Pancreas (tissue), 10 donors: ENCODE measurements around the gene RNASEL. TPM values are rescaled to one million over a fixed set of nuclear protein-coding genes. Genes with fewer than 3 reads are reported as not detected.

Experiments used
- ATAC-seq, 4 donors: fragments of 200-7000 bp; cut with Tn5 transposase; one replicate each; pipeline versions ENCODE4 v1.8.0 to v1.9.1; 2020; ENCODE audit warnings: mild to moderate bottlenecking in 4 of 4, moderate library complexity in 4 of 4
- DNase-seq, 6 donors: peaks; one replicate each; pipeline ENCODE4 v3.0.0-alpha.2; 2020
- FAIRE-seq: peaks from 2 replicates; lab custom pipeline; 2012; peaks lifted over from hg19 to GRCh38; lab: Jason Lieb, UNC
- H3K27ac ChIP-seq, 4 donors: fragments of 200-600 bp; sonication (generic); 1 replicate in 3 of 4; 2 replicates in 1 of 4; pipeline versions ENCODE4 v1.5.0 to v1.8.0; 2020
- H3K27me3 ChIP-seq, 4 donors: fragments of 200-600 bp; one replicate each; pipeline ENCODE4 v1.8.0; 2021
- H3K36me3 ChIP-seq, 3 donors: fragments of 200-600 bp; sonication (generic) in 1 of 3; one replicate each; pipeline versions ENCODE4 v1.5.0 to v1.8.0; 2020 to 2021
- H3K4me1 ChIP-seq, 3 donors: fragments of 200-600 bp; one replicate each; pipeline ENCODE4 v1.8.0; 2021
- H3K4me3 ChIP-seq, 4 donors: fragments of 200-600 bp; sonication (generic) in 2 of 4; one replicate each; pipeline versions ENCODE4 v1.5.0 to v1.8.0; 2020 to 2021
- H3K9me3 ChIP-seq, 4 donors: fragments of 200-600 bp; one replicate each; pipeline ENCODE4 v1.8.0; 2021
- CTCF ChIP-seq, 4 donors: fragments of 200-600 bp; sonication (generic) in 3 of 4; IDR thresholded peaks; one replicate each; pipeline versions ENCODE4 v1.5.0 to v1.8.0; 2021; ENCODE audit warnings: antibody characterized with exemption in 4 of 4
- WGBS, 2 donors: extraction: QIAGEN DNeasy Blood & Tissue Kit; methylation state at CpG; one replicate each; pipeline ENCODE4 v1.1.7; 2013; 5-methylcytosine and 5-hydroxymethylcytosine counted together
- intact Hi-C, 3 donors: fragments of 100-400 bp; cut with DNase I; formaldehyde crosslinking; loops; one replicate each; pipeline versions ENCODE4 v1.11.1 to v1.14.2; 2022
- polyA plus RNA-seq, 2 donors: library from polyadenylated mRNA; stranded (reverse); fragments of 200-250 nt; gene quantifications; one replicate each; pipeline ENCODE4 v1.2.3, GENCODE V29; 2013
- total RNA-seq, 6 donors: library from RNA; stranded (reverse); fragmentation: NEBNext Ultra II Directional in 4 of 6; extraction: Animal tissue kit (Norgen Biotek cat#: 25700) in 4 of 6; gene quantifications; one replicate each; pipeline versions ENCODE4 v1.2.1 to v1.2.4, GENCODE V29; 2021 to 2023
- donor health status: healthy with polysubstance abuse.
- donor health status: DM: no; HTN: no; CAD: no; lungs with moderate emphysema.
- donor health status: DM: no; HTN: no; CAD: no.
- donor health status: control.
- donor health status: control.
- donor health status: Bipolar disorder and iron deficiency.
- donor health status: DM: yes; HTN: yes; CAD: no.
- donor health status: DM: no; HTN: no; CAD: no.
- donor health status: DM: no; HTN: no; CAD: no.
- donor health status: DM: yes; HTN: yes; CAD: no.

Gene RNASEL
- total and polyA plus RNA-seq, 8 donors, result 1.1 to 7.0 (median 2.7) TPM

DNA sequence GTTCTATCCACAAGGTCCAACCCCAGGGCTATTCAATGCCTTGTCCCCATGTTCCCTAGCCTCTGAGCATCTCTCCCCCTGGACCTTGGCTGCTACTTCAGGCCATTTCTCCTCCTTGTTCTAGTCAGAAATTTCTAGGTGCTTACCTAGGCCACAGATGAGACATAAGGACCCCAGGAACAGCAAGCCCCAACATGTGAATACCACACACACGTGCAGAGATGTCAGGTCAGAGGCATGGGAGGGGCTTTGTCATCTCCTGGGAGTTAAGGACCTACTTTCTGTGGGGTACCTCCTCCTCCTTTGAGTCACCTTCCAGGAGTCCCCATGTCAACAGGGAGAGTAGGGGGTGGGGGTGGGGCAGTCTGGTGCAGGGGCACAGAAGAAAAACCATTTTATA lies 22.3 kb upstream of the RNASEL start:
- FAIRE-seq (no peak), ATAC-seq (no peak), DNase-seq (no peak)
- WGBS, 2 donors, result 46 to 64% methylated on average over 1 of the region's 1 CpG
- Histone ChIP-seq H3K36me3 (no peaks in the 10 kb centered on the region), H3K27me3 (peaks cover 0 to 13% (median 0%) of the 10 kb centered on the region in 4 donors), H3K4me3 (no peak overlapping the region), H3K27ac (no peak overlapping the region), H3K4me1 (peaks cover 3 to 5% (median 3%) of the 10 kb centered on the region in 3 donors), H3K9me3 (no peaks in the 10 kb centered on the region)
- no peak for TF ChIP-seq CTCF (IDR thresholded peaks at IDR 0.05)
- intact Hi-C loops, result no loop called here

- intact Hi-C loops, result no loop called here
- no peak for TF ChIP-seq CTCF (IDR thresholded peaks at IDR 0.05)
- Histone ChIP-seq H3K4me3 (no peak overlapping the region), H3K4me1 (peaks cover 0 to under 1% (median 0%) of the 10 kb centered on the region in 3 donors), H3K36me3 (no peaks in the 10 kb centered on the region), H3K27ac (no peak overlapping the region), H3K27me3 (peaks cover 0 to 13% (median 0%) of the 10 kb centered on the region in 4 donors), H3K9me3 (no peaks in the 10 kb centered on the region)
- DNase-seq, result no peak
- no peak for ATAC-seq
- no peak for FAIRE-seq
- 59 to 77% methylated on average over 6 of the region's 6 CpGs for WGBS, 2 donors
Measured at GRCh38 chr1:182610606-182611194, 21.6 kb upstream of the RNASEL start.

DNA sequence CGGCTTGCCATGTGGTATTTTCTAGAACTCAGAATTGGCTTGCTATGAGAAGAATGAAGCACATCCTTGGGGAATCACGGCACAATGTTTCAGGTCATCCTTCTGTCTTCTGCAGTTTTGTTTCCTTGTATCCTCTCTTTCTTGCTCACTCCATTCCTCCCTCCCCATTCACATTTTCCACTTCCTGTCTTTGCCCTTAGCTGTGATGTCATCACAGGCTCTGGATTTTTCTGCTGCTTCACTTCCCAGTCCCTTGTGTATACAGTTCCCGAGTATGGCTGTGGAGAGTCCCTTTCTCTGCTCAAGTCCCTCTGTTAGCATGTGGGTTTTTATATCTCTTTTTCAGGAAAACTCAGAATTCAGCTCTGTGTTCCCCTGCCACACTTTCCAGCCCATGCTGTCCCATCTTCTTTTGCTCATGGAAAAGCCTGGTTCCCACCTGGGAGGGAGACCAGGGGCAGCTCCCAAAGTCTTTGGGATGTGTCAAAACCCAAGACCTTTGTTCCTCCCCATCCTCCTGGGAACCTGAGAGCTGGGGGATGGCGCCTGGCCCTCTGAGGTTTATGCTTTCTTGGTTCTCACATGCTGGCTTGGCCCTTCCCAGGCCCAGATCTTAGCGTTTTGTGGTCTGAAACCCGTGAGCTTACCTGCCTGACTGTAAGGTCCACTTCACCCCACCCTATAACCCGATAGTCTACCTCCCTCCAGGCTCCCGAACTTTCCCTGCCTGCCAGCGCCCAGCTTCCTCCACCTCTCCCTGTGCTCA lies 20.0 kb upstream of the RNASEL start:
- no peaks in the 10 kb centered on the region for H3K9me3 ChIP-seq
- H3K36me3 ChIP-seq, result no peaks in the 10 kb centered on the region
- no peak for FAIRE-seq
- TF ChIP-seq CTCF (IDR thresholded peaks at IDR 0.05), result no peak
- no peak for DNase-seq
- no peak overlapping the region for H3K4me3 ChIP-seq
- peaks cover 0 to 3% (median 0%) of the 10 kb centered on the region in 3 donors for H3K4me1 ChIP-seq
- intact Hi-C loops, result no loop called here
- H3K27ac ChIP-seq, result no peak overlapping the region
- no peak for ATAC-seq
- 78 to 86% methylated on average over 9 of the region's 9 CpGs for WGBS, 2 donors
- peaks cover 0 to 9% (median 0%) of the 10 kb centered on the region in 4 donors for H3K27me3 ChIP-seq

GRCh38 chr1:182608236-182608635 lies 19.2 kb upstream of the RNASEL start:
- Histone ChIP-seq H3K27ac (no peak overlapping the region), H3K27me3 (peaks cover 0 to 1% (median 0%) of the 10 kb centered on the region in 4 donors), H3K4me1 (peaks cover 0 to 8% (median 0%) of the 10 kb centered on the region in 3 donors), H3K9me3 (no peaks in the 10 kb centered on the region), H3K4me3 (no peak overlapping the region), H3K36me3 (no peaks in the 10 kb centered on the region)
- ATAC-seq (no peak), FAIRE-seq (no peak), DNase-seq (no peak)
- TF ChIP-seq CTCF (IDR thresholded peaks at IDR 0.05), result no peak
- intact Hi-C loops, result no loop called here
- 29 to 90% methylated on average over 2 of the region's 2 CpGs for WGBS, 2 donors

- intact Hi-C loops, result no loop called here
- Histone ChIP-seq H3K9me3 (no peaks in the 10 kb centered on the region), H3K4me1 (peaks cover 0 to 13% (median 0%) of the 10 kb centered on the region in 3 donors), H3K27ac (no peak overlapping the region), H3K4me3 (no peak overlapping the region), H3K36me3 (no peaks in the 10 kb centered on the region), H3K27me3 (no peaks in the 10 kb centered on the region)
- no peak for FAIRE-seq
- DNase-seq, result no peak
- WGBS, 2 donors, result 73 to 74% methylated on average over 1 of the region's 1 CpG
- no peak for ATAC-seq
- TF ChIP-seq CTCF (IDR thresholded peaks at IDR 0.05), result no peak
Measured at GRCh38 chr1:182607566-182607965, 18.5 kb upstream of the RNASEL start.
